OCI-LY1 (cell line): ENCODE results near the gene GRIN2A.

Experiments
- H2AFZ ChIP-seq: fragments of 200-600 bp; sonication (generic), shearing (Covaris generic); 2 replicates; pipeline ENCODE4 v1.6.0; 2014; ENCODE audit warnings: antibody characterized with exemption, mild to moderate bottlenecking, low read length
- H3F3A ChIP-seq: fragments of 200-600 bp; sonication (generic), shearing (Covaris generic); 2 replicates; pipeline ENCODE4 v1.6.0; 2014; ENCODE audit warnings: mild to moderate bottlenecking, antibody characterized with exemption, low read length, moderate library complexity; ENCODE audit not compliant: insufficient read depth
- H3K27ac ChIP-seq: fragments of 200-600 bp; sonication (generic); 2 replicates; pipeline ENCODE4 v1.5.1; 2014; ENCODE audit warnings: low read length, mixed run types, mild to moderate bottlenecking, low read depth; ENCODE audit not compliant: poor library complexity, severe bottlenecking
- H3K27me3 ChIP-seq: fragments of 200-600 bp; sonication (generic); 2 replicates; pipeline ENCODE4 v1.6.0; 2014; ENCODE audit warnings: antibody characterized with exemption, mild to moderate bottlenecking, low read length, moderate library complexity; ENCODE audit not compliant: insufficient read depth
- H3K36me3 ChIP-seq: fragments of 200-600 bp; sonication (generic); 2 replicates; pipeline ENCODE4 v1.6.1; 2014; ENCODE audit warnings: mild to moderate bottlenecking, antibody characterized with exemption, low read length, moderate library complexity, mixed read lengths; ENCODE audit not compliant: insufficient read depth
- H3K4me1 ChIP-seq: fragments of 200-600 bp; sonication (generic); 2 replicates; pipeline ENCODE4 v1.5.1; 2014; ENCODE audit warnings: mild to moderate bottlenecking, low read length, moderate library complexity; ENCODE audit not compliant: insufficient read depth, severe bottlenecking
- H3K4me2 ChIP-seq: fragments of 200-600 bp; sonication (generic), shearing (Covaris generic); 2 replicates; pipeline ENCODE4 v1.6.1; 2014; ENCODE audit warnings: low read length
- H3K4me3 ChIP-seq: fragments of 200-600 bp; sonication (generic); 2 replicates; pipeline ENCODE4 v1.5.1; 2014; ENCODE audit warnings: low read length, low read depth, mild to moderate bottlenecking, mixed read lengths; ENCODE audit not compliant: poor library complexity, severe bottlenecking
- H3K79me2 ChIP-seq: fragments of 200-600 bp; shearing (Covaris generic); 2 replicates; pipeline ENCODE4 v1.6.1; 2016; ENCODE audit warnings: mixed run types, low read length, mixed read lengths; ENCODE audit not compliant: insufficient read depth
- H3K9ac ChIP-seq: fragments of 200-600 bp; sonication (generic), shearing (Covaris generic); 2 replicates; pipeline ENCODE4 v1.6.1; 2014; ENCODE audit warnings: mild to moderate bottlenecking, low read length, mixed read lengths
- H3K9me2 ChIP-seq: fragments of 200-600 bp; sonication (generic), shearing (Covaris generic); 2 replicates; pipeline ENCODE4 v1.6.1; 2014; ENCODE audit warnings: low read depth, mild to moderate bottlenecking, low read length, mixed read lengths
- H3K9me3 ChIP-seq: fragments of 200-600 bp; shearing (Covaris generic); 2 replicates; pipeline ENCODE4 v1.6.1; 2014; ENCODE audit warnings: low read length, mixed read lengths
- H4K20me1 ChIP-seq: fragments of 200-600 bp; sonication (generic), shearing (Covaris generic); 2 replicates; pipeline ENCODE4 v1.6.0; 2016; ENCODE audit warnings: mild to moderate bottlenecking, low read length; ENCODE audit not compliant: insufficient read depth
- EZH2 ChIP-seq: fragments of 200-600 bp; sonication (generic), shearing (Covaris generic); IDR thresholded peaks from 2 replicates; pipeline ENCODE4 v1.8.0; 2017; ENCODE audit warnings: borderline replicate concordance, mixed run types, mild to moderate bottlenecking, antibody characterized with exemption, low read length, moderate library complexity, mixed read lengths
- TF ChIP-seq, protein P1 (sequence below): fragments of 200-600 bp; sonication (generic), shearing (Covaris generic); IDR thresholded peaks from 2 replicates; pipeline ENCODE4 v1.5.1; 2017; ENCODE audit warnings: mild to moderate bottlenecking, antibody characterized with exemption, low read length, moderate library complexity, mixed read lengths

Gene GRIN2A

DNA sequence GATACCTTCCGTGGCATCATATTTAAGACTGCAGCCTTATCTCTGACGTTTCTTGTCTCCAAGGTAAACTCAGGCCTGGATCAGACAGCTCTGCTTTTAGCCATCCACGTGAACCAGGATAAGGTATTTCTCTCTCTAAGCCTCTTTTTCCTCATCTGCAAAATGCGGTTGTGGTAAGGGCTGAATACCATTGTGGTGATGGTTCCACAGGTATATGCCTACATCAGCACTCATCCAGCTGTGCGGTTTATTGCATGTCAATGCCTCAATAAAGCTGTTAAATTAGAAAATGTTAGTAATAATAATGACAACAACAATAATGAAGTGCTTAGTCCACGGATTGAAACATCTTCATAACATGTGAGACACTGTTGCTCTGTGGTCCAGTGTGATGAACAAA is 104.4 kb downstream of the GRIN2A start:
- H3K4me3 ChIP-seq = no peak overlapping the region
- H3K4me2 ChIP-seq = no peak overlapping the region
- H2AFZ ChIP-seq = no peak overlapping the region
- H3K9me2 ChIP-seq = no peaks in the 10 kb centered on the region
- H3K27me3 ChIP-seq = no peaks in the 10 kb centered on the region
- no peaks in the 10 kb centered on the region for H3K4me1 ChIP-seq
- no peaks in the 10 kb centered on the region for H3K36me3 ChIP-seq
- H3K9ac ChIP-seq = no peak overlapping the region
- no peak overlapping the region for H3K27ac ChIP-seq
- no peaks in the 10 kb centered on the region for H3F3A ChIP-seq
- no peak for TF ChIP-seq EZH2
- TF ChIP-seq, protein P1, sequence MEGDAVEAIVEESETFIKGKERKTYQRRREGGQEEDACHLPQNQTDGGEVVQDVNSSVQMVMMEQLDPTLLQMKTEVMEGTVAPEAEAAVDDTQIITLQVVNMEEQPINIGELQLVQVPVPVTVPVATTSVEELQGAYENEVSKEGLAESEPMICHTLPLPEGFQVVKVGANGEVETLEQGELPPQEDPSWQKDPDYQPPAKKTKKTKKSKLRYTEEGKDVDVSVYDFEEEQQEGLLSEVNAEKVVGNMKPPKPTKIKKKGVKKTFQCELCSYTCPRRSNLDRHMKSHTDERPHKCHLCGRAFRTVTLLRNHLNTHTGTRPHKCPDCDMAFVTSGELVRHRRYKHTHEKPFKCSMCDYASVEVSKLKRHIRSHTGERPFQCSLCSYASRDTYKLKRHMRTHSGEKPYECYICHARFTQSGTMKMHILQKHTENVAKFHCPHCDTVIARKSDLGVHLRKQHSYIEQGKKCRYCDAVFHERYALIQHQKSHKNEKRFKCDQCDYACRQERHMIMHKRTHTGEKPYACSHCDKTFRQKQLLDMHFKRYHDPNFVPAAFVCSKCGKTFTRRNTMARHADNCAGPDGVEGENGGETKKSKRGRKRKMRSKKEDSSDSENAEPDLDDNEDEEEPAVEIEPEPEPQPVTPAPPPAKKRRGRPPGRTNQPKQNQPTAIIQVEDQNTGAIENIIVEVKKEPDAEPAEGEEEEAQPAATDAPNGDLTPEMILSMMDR = no peak
- H4K20me1 ChIP-seq = no peaks in the 10 kb centered on the region
- H3K9me3 ChIP-seq = no peaks in the 10 kb centered on the region
- H3K79me2 ChIP-seq = no peaks in the 10 kb centered on the region

DNA sequence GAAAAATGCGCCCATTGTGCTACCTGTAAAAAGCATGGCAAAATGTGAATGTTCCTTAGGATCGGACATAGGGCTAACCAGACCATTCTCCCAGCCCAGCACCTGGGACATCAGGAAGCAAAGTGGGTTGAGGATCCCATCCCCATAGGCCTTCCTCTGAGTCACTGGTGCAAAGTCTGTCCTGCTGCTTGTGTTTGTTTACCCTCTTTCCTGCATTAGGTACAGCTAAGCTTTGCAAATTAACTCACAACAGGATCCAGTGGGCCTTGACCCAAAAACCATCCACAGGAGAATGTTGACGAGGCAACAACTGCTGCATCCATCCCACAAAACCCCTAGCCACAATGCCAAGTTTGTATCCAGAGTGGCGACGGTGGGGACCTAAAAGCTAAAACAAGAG is 106.2 kb downstream of the GRIN2A start:
- Histone ChIP-seq H3K27me3 (no peaks in the 10 kb centered on the region), H3K36me3 (no peaks in the 10 kb centered on the region), H3K4me3 (no peak overlapping the region), H3K79me2 (no peaks in the 10 kb centered on the region), H3K9me2 (no peaks in the 10 kb centered on the region), H3K27ac (no peak overlapping the region), H2AFZ (no peak overlapping the region), H3K4me2 (no peak overlapping the region), H3K4me1 (no peaks in the 10 kb centered on the region), H4K20me1 (no peaks in the 10 kb centered on the region), H3K9ac (no peak overlapping the region), H3F3A (no peaks in the 10 kb centered on the region), H3K9me3 (no peaks in the 10 kb centered on the region)
- TF ChIP-seq, protein P1 = no peak
- no peak for TF ChIP-seq EZH2

DNA sequence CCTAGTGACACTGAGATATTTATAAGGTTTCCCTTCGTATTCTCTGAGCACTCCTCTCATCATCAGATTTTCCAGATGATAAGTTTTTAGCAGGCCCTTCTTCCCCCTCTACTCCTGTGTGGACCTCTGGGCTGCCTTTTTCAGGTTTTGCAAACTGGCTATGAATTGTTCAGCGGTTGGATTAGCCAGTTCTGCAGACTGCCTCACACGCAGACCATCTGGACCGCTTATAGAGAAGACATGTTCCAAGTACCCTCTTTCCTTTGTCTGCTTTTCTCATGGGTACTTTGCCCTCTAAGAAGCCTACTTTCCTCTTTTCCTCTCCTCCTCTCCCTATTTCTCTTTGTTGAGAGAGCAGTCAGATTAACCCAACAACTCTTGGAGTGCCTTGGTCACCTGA is 111.6 kb downstream of the GRIN2A start:
- TF ChIP-seq EZH2 = no peak
- TF ChIP-seq, protein P1 = no peak
- no peak overlapping the region for H3K27ac ChIP-seq

More for the DNA sequence above, 111.6 kb downstream of the GRIN2A start:
- H3K9me2 ChIP-seq = no peaks in the 10 kb centered on the region
- H3K27me3 ChIP-seq = no peaks in the 10 kb centered on the region
- H4K20me1 ChIP-seq = no peaks in the 10 kb centered on the region
- H3K9me3 ChIP-seq = no peaks in the 10 kb centered on the region
- H3K9ac ChIP-seq = no peak overlapping the region
- H3K4me3 ChIP-seq = no peak overlapping the region
- no peaks in the 10 kb centered on the region for H3K4me1 ChIP-seq
- no peaks in the 10 kb centered on the region for H3K79me2 ChIP-seq
- H2AFZ ChIP-seq = no peak overlapping the region
- H3F3A ChIP-seq = no peaks in the 10 kb centered on the region
- H3K4me2 ChIP-seq = no peak overlapping the region
- H3K36me3 ChIP-seq = no peaks in the 10 kb centered on the region
